Lung (tissue), 12 donors: Measurements from ENCODE around the gene KIAA0319L. TPM values are rescaled to one million over a fixed set of nuclear protein-coding genes. Genes with fewer than 3 reads are reported as not detected.
A peak's percentile ranks its signal among the peaks of the same experiment; 100 is the strongest.

Experiments
- ATAC-seq: fragments of 200-7000 bp; cut with Tn5 transposase; one replicate; pipeline ENCODE4 v1.9.1; 2020; ENCODE audit warnings: moderate number of reproducible peaks; ENCODE audit not compliant: insufficient read depth, low FRiP score
- DNase-seq, 3 donors: peaks; one replicate each; pipeline ENCODE4 v3.0.0-alpha.2; 2013 to 2017
- H3K27ac ChIP-seq, 2 donors: one replicate each; pipeline ENCODE4 v1.5.1; 2013; ENCODE audit warnings: mild to moderate bottlenecking in 2 of 2, moderate library complexity in 2 of 2, control low read depth in 1 of 2, inconsistent platforms in 1 of 2, low read depth in 1 of 2, low read length in 1 of 2
- H3K27me3 ChIP-seq, 3 donors: one replicate each; pipeline ENCODE4 v1.5.1; 2013; ENCODE audit warnings: low read length in 2 of 3; ENCODE audit not compliant: control insufficient read depth in 3 of 3, insufficient read depth in 3 of 3
- H3K36me3 ChIP-seq, 4 donors: one replicate each; pipeline ENCODE4 v1.5.1; 2013; ENCODE audit warnings: low read length in 4 of 4, mild to moderate bottlenecking in 1 of 4, moderate library complexity in 1 of 4; ENCODE audit not compliant: control insufficient read depth in 4 of 4, insufficient read depth in 4 of 4
- H3K4me1 ChIP-seq, 5 donors: one replicate each; pipeline ENCODE4 v1.5.1; 2013; ENCODE audit warnings: low read length in 5 of 5, mild to moderate bottlenecking in 2 of 5, moderate library complexity in 1 of 5; ENCODE audit not compliant: control insufficient read depth in 5 of 5, insufficient read depth in 5 of 5
- H3K4me3 ChIP-seq: one replicate; pipeline ENCODE4 v1.5.1; 2013; ENCODE audit warnings: mild to moderate bottlenecking, control low read depth, moderate library complexity
- H3K9ac ChIP-seq, 2 donors: one replicate each; pipeline ENCODE4 v1.5.1; 2013; ENCODE audit warnings: low read length in 2 of 2, control low read depth in 1 of 2; ENCODE audit not compliant: insufficient read depth in 1 of 2
- H3K9me3 ChIP-seq, 4 donors: one replicate each; pipeline ENCODE4 v1.5.1; 2013; ENCODE audit warnings: low read length in 3 of 4, mild to moderate bottlenecking in 1 of 4, moderate library complexity in 1 of 4; ENCODE audit not compliant: control insufficient read depth in 4 of 4, insufficient read depth in 3 of 4
- WGBS, 2 donors: extraction: QIAGEN DNeasy Blood & Tissue Kit; methylation state at CpG; one replicate each; pipeline ENCODE4 v1.1.7; 2013; 5-methylcytosine and 5-hydroxymethylcytosine counted together
- polyA plus RNA-seq, 2 donors: library from polyadenylated mRNA; stranded (reverse); fragments of 200-250 nt; gene quantifications; one replicate each; pipeline ENCODE4 v1.2.1, GENCODE V29; 2013
- total RNA-seq, 2 donors: library from RNA; depleted of rRNA in 1 of 2; stranded (reverse); fragments of >200 nt in 1 of 2; gene quantifications; one replicate each; pipeline ENCODE4 v1.2.1, GENCODE V29; 2014 to 2021
- TF ChIP-seq, protein P1 (sequence below): IDR thresholded peaks from 2 replicates; pipeline ENCODE4 v1.5.1; 2012; ENCODE audit warnings: mild to moderate bottlenecking; ENCODE audit errors: control extremely low read depth, extremely low read depth
- donor health status: control.
- donor health status: control.
- donor health status: Bipolar disorder and iron deficiency.
- donor health status: healthy.
- donor health status: DM: yes; HTN: yes; CAD: no.

Gene KIAA0319L
- total and polyA plus RNA-seq, 4 donors = 20.3 to 121 (median 60.9) TPM

GRCh38 chr1:35531368-35531767 lies 25.8 kb downstream of the KIAA0319L start:
- TF ChIP-seq, protein P1, sequence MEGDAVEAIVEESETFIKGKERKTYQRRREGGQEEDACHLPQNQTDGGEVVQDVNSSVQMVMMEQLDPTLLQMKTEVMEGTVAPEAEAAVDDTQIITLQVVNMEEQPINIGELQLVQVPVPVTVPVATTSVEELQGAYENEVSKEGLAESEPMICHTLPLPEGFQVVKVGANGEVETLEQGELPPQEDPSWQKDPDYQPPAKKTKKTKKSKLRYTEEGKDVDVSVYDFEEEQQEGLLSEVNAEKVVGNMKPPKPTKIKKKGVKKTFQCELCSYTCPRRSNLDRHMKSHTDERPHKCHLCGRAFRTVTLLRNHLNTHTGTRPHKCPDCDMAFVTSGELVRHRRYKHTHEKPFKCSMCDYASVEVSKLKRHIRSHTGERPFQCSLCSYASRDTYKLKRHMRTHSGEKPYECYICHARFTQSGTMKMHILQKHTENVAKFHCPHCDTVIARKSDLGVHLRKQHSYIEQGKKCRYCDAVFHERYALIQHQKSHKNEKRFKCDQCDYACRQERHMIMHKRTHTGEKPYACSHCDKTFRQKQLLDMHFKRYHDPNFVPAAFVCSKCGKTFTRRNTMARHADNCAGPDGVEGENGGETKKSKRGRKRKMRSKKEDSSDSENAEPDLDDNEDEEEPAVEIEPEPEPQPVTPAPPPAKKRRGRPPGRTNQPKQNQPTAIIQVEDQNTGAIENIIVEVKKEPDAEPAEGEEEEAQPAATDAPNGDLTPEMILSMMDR = no peak
- 84 to 95% methylated on average over 6 of the region's 6 CpGs for whole genome bisulfite sequencing, 2 donors
- ATAC-seq = no peak

DNA sequence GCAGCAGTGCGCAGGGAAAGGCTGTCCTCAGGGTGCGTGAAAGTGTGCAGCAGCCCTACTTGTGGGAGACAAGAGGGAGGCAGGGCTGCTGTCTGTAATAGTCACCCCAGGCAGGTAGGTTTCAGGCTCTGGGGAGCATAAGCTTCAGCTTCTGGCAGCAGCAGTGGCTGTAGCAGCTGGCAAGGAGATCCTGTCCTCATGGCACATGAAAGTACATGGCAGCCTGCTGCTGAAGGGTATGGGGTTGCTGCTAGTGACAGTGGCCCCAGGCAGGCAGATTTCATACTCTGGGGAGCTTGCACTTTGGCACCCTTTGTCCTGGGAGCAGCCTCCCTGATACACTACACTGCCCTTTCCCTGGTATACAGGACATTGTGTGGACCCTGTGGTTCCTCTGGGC lies 26.3 kb downstream of the KIAA0319L start:
- TF ChIP-seq, protein P1 = no peak
- Histone ChIP-seq H3K36me3 (peaks cover 0 to 13% (median 9%) of the 10 kb centered on the region in 4 donors), H3K27me3 (no peaks in the 10 kb centered on the region), H3K4me1 (peaks cover 0 to 16% (median 3%) of the 10 kb centered on the region in 5 donors), H3K27ac (no peak overlapping the region), H3K4me3 (no peak overlapping the region), H3K9me3 (peaks cover 0 to 11% (median 3%) of the 10 kb centered on the region in 4 donors), H3K9ac (no peak overlapping the region)
- DNase-seq (no peak), ATAC-seq (no peak)
- 95 to 100% methylated on average over 2 of the region's 2 CpGs for WGBS, 2 donors

More at GRCh38 chr1:35531368-35531767, 25.8 kb downstream of the KIAA0319L start:
- Histone ChIP-seq H3K4me3 (no peak overlapping the region), H3K36me3 (peaks cover 0 to 13% (median 9%) of the 10 kb centered on the region in 4 donors), H3K27me3 (no peaks in the 10 kb centered on the region), H3K9me3 (peaks cover 0 to 11% (median 3%) of the 10 kb centered on the region in 4 donors), H3K4me1 (peaks cover 0 to 19% (median 3%) of the 10 kb centered on the region in 5 donors), H3K9ac (no peak overlapping the region), H3K27ac (no peak overlapping the region)
- DNase-seq = no peak

DNA sequence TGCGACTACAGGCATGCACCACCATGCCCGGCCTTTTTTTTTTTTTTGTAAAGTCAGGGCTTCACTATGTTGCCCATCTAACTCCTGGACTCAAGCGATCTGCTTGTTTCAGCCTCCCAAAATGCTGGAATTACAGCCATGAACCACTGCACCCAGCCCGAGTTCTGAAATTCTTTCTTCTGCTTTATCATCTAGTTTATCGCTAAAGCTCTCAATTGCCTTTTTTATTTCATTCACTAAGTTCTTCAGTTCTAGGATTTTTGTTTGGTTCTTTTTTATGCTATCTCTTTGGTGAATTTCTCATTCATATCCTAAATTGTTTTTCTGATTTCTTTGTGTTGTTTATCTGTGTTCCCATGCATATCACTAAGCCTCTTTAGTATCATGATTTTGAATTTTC lies 27.0 kb downstream of the KIAA0319L start:
- H3K9me3 ChIP-seq = peaks cover 0 to 11% (median 3%) of the 10 kb centered on the region in 4 donors
- H3K4me1 ChIP-seq = peaks cover 0 to 13% (median 3%) of the 10 kb centered on the region in 5 donors
- no peak overlapping the region for H3K4me3 ChIP-seq
- no peak overlapping the region for H3K27ac ChIP-seq
- TF ChIP-seq, protein P1 = no peak
- ATAC-seq (no peak), DNase-seq (no peak)
- WGBS, 2 donors = 78 to 80% methylated on average over 5 of the region's 5 CpGs
- peaks cover 0 to 13% (median 9%) of the 10 kb centered on the region in 4 donors for H3K36me3 ChIP-seq
- no peaks in the 10 kb centered on the region for H3K27me3 ChIP-seq
- H3K9ac ChIP-seq = no peak overlapping the region

GRCh38 chr1:35524106-35524505 lies 33.1 kb downstream of the KIAA0319L start:
- TF ChIP-seq, protein P1 = no peak
- Histone ChIP-seq H3K27ac (no peak overlapping the region), H3K9me3 (no peaks in the 10 kb centered on the region), H3K27me3 (no peaks in the 10 kb centered on the region), H3K9ac (no peak overlapping the region), H3K4me3 (no peak overlapping the region), H3K4me1 (peaks cover 0 to 2% (median 0%) of the 10 kb centered on the region in 5 donors), H3K36me3 (no peaks in the 10 kb centered on the region)
- ATAC-seq (no peak), DNase-seq (peak in 2 of 3 donors; percentile 57 to 80)
- WGBS, 2 donors = 83 to 94% methylated on average over 2 of the region's 2 CpGs
